Dendritic cell treated with granulocyte-macrophage colony-stimulating factor and Interleukin-4, amounts not matched to agents 40 ng/mL and 50 ng/mL, for 4 days (primary cell): ENCODE measurements around the gene ABL2.
"Not testable (repeated sequence)": the region's sequence is repeated elsewhere in the genome, so short reads cannot be mapped to it uniquely, and the experiment has no call there.

Source experiments
- H3K27ac Mint-ChIP-seq: one replicate; pipeline ENCODE4 v1.8.0; 2022; ENCODE audit warnings: mild to moderate bottlenecking, mixed read lengths
- H3K27me3 Mint-ChIP-seq: one replicate; pipeline ENCODE4 v1.8.0; 2022; ENCODE audit warnings: mild to moderate bottlenecking, mixed read lengths
- H3K36me3 Mint-ChIP-seq: one replicate; pipeline ENCODE4 v1.8.0; 2022; ENCODE audit warnings: low read depth, mixed read lengths
- H3K4me1 Mint-ChIP-seq: one replicate; pipeline ENCODE4 v1.8.0; 2022; ENCODE audit warnings: low read depth, mixed read lengths
- H3K4me3 Mint-ChIP-seq: one replicate; pipeline ENCODE4 v1.8.0; 2022; ENCODE audit warnings: mild to moderate bottlenecking, moderate library complexity, mixed read lengths
- H3K9me3 Mint-ChIP-seq: one replicate; pipeline ENCODE4 v1.8.0; 2022; ENCODE audit warnings: mixed read lengths
- intact Hi-C: fragments of 100-400 bp; cut with micrococcal nuclease; formaldehyde crosslinking; loops from one replicate; pipeline ENCODE4 v1.15.0; 2022

ABL2 gene

GRCh38 chr1:179200586-179200985 is 28.9 kb downstream of the ABL2 start:
- Mint-ChIP-seq H3K27ac (peak overlapping the region; percentile 85), H3K4me3 (no peak overlapping the region), H3K9me3 (no peaks in the 10 kb centered on the region), H3K4me1 (peaks cover 77% of the 10 kb centered on the region), H3K36me3 (peaks cover 74% of the 10 kb centered on the region), H3K27me3 (no peaks in the 10 kb centered on the region)
- intact Hi-C loops: no loop called here

- Mint-ChIP-seq H3K4me3 (no peak overlapping the region), H3K9me3 (no peaks in the 10 kb centered on the region), H3K27ac (peak overlapping the region; percentile 85), H3K36me3 (peaks cover 76% of the 10 kb centered on the region), H3K4me1 (peaks cover 76% of the 10 kb centered on the region), H3K27me3 (no peaks in the 10 kb centered on the region)
- intact Hi-C loops: no loop called here
Measured at GRCh38 chr1:179197690-179198297, 31.7 kb downstream of the ABL2 start.

GRCh38 chr1:179195857-179196256 is 33.6 kb downstream of the ABL2 start:
- H3K27me3 Mint-ChIP-seq, intact Hi-C loops, H3K4me3 Mint-ChIP-seq, H3K9me3 Mint-ChIP-seq: not testable (repeated sequence)
- H3K36me3 Mint-ChIP-seq: peaks cover 73% of the 10 kb centered on the region
- H3K4me1 Mint-ChIP-seq: peaks cover 70% of the 10 kb centered on the region
- H3K27ac Mint-ChIP-seq: peak overlapping the region; percentile 85

GRCh38 chr1:179195376-179195775 is 34.1 kb downstream of the ABL2 start:
- Mint-ChIP-seq H3K36me3 (peaks cover 68% of the 10 kb centered on the region), H3K27ac (peak overlapping the region; percentile 85)
- intact Hi-C loops: no loop called here

GRCh38 chr1:179194068-179194537 is 35.4 kb downstream of the ABL2 start:
- H3K36me3 Mint-ChIP-seq: peaks cover 66% of the 10 kb centered on the region
- no peaks in the 10 kb centered on the region for H3K9me3 Mint-ChIP-seq
- peak overlapping the region; percentile 77 for H3K4me3 Mint-ChIP-seq
- intact Hi-C loops: loop anchor here (5.0 kb wide), 5 partner anchors 33 to 112 kb away; partner anchors contain the start of genes ABL2, SOAT1 and TOR3A
- no peaks in the 10 kb centered on the region for H3K27me3 Mint-ChIP-seq
- peak overlapping the region; percentile 85 for H3K27ac Mint-ChIP-seq
- peaks cover 64% of the 10 kb centered on the region for H3K4me1 Mint-ChIP-seq

More at GRCh38 chr1:179195376-179195775, 34.1 kb downstream of the ABL2 start:
- H3K9me3 Mint-ChIP-seq: no peaks in the 10 kb centered on the region
- no peaks in the 10 kb centered on the region for H3K27me3 Mint-ChIP-seq
- H3K4me1 Mint-ChIP-seq: peaks cover 65% of the 10 kb centered on the region
- peak overlapping the region; percentile 77 for H3K4me3 Mint-ChIP-seq

- intact Hi-C loops: loop anchor here (5.0 kb wide), 5 partner anchors 36 to 109 kb away; partner anchors contain the start of genes ABL2, SOAT1 and TOR3A
- H3K4me1 Mint-ChIP-seq: peaks cover 74% of the 10 kb centered on the region
- no peak overlapping the region for H3K4me3 Mint-ChIP-seq
Measured at GRCh38 chr1:179190861-179191260, 38.6 kb downstream of the ABL2 start.

GRCh38 chr1:179187735-179188471 is 41.6 kb downstream of the ABL2 start:
- Mint-ChIP-seq H3K36me3 (peaks cover 60% of the 10 kb centered on the region), H3K4me3 (no peak overlapping the region), H3K9me3 (no peaks in the 10 kb centered on the region), H3K27ac (peak overlapping the region; percentile 79), H3K4me1 (peaks cover 65% of the 10 kb centered on the region), H3K27me3 (no peaks in the 10 kb centered on the region)
- intact Hi-C loops: loop anchor here (2.0 kb wide), 1 partner anchor 13 kb away; no protein-coding TSS in a partner anchor

More at GRCh38 chr1:179190861-179191260, 38.6 kb downstream of the ABL2 start:
- Mint-ChIP-seq H3K9me3 (no peaks in the 10 kb centered on the region), H3K27me3 (no peaks in the 10 kb centered on the region), H3K27ac (peak overlapping the region; percentile 78), H3K36me3 (peaks cover 75% of the 10 kb centered on the region)

- Mint-ChIP-seq H3K27ac (peak overlapping the region; percentile 65), H3K4me1 (peaks cover 65% of the 10 kb centered on the region), H3K4me3 (peak overlapping the region; percentile 17), H3K9me3 (no peaks in the 10 kb centered on the region), H3K27me3 (no peaks in the 10 kb centered on the region), H3K36me3 (peaks cover 57% of the 10 kb centered on the region)
- intact Hi-C loops: no loop called here
Measured at GRCh38 chr1:179187043-179187442, 42.4 kb downstream of the ABL2 start.

- Mint-ChIP-seq H3K4me1 (peaks cover 75% of the 10 kb centered on the region), H3K4me3 (no peak overlapping the region), H3K27me3 (no peaks in the 10 kb centered on the region), H3K9me3 (no peaks in the 10 kb centered on the region), H3K27ac (peak overlapping the region; percentile 37), H3K36me3 (peaks cover 50% of the 10 kb centered on the region)
- intact Hi-C loops: no loop called here
Measured at GRCh38 chr1:179184403-179184802, 45.1 kb downstream of the ABL2 start.

GRCh38 chr1:179183857-179184256 is 45.6 kb downstream of the ABL2 start:
- Mint-ChIP-seq H3K4me3 (no peak overlapping the region), H3K4me1 (peaks cover 70% of the 10 kb centered on the region), H3K27ac (peak overlapping the region; percentile 37), H3K36me3 (peaks cover 45% of the 10 kb centered on the region), H3K9me3 (no peaks in the 10 kb centered on the region), H3K27me3 (no peaks in the 10 kb centered on the region)
- intact Hi-C loops: no loop called here

GRCh38 chr1:179178950-179179349 is 50.5 kb downstream of the ABL2 start:
- intact Hi-C loops: loop anchor here (5.0 kb wide), 1 partner anchor 37 kb away; no protein-coding TSS in a partner anchor
- Mint-ChIP-seq H3K36me3 (peaks cover 7% of the 10 kb centered on the region), H3K9me3 (no peaks in the 10 kb centered on the region), H3K4me3 (no peak overlapping the region), H3K4me1 (peaks cover 48% of the 10 kb centered on the region), H3K27me3 (no peaks in the 10 kb centered on the region), H3K27ac (no peak overlapping the region)

GRCh38 chr1:179178183-179178582 is 51.3 kb downstream of the ABL2 start:
- Mint-ChIP-seq H3K36me3 (peaks cover 7% of the 10 kb centered on the region), H3K4me1 (peaks cover 43% of the 10 kb centered on the region), H3K27ac (no peak overlapping the region), H3K27me3 (no peaks in the 10 kb centered on the region), H3K9me3 (no peaks in the 10 kb centered on the region), H3K4me3 (no peak overlapping the region)
- intact Hi-C loops: loop anchor here (5.0 kb wide), 1 partner anchor 36 kb away; no protein-coding TSS in a partner anchor

GRCh38 chr1:179177615-179178014 is 51.9 kb downstream of the ABL2 start:
- no peaks in the 10 kb centered on the region for H3K9me3 Mint-ChIP-seq
- peaks cover 7% of the 10 kb centered on the region for H3K36me3 Mint-ChIP-seq
- intact Hi-C loops: loop anchor here (5.0 kb wide), 1 partner anchor 35 kb away; no protein-coding TSS in a partner anchor
- peak overlapping the region; percentile 76 for H3K27ac Mint-ChIP-seq
- peaks cover 43% of the 10 kb centered on the region for H3K4me1 Mint-ChIP-seq
- H3K27me3 Mint-ChIP-seq: no peaks in the 10 kb centered on the region
- no peak overlapping the region for H3K4me3 Mint-ChIP-seq

GRCh38 chr1:179177182-179177581 is 52.3 kb downstream of the ABL2 start:
- H3K27ac Mint-ChIP-seq: peak overlapping the region; percentile 76
- peaks cover 39% of the 10 kb centered on the region for H3K4me1 Mint-ChIP-seq
- H3K9me3 Mint-ChIP-seq: no peaks in the 10 kb centered on the region
- no peak overlapping the region for H3K4me3 Mint-ChIP-seq
- H3K27me3 Mint-ChIP-seq: no peaks in the 10 kb centered on the region
- intact Hi-C loops: loop anchor here (5.0 kb wide), 1 partner anchor 35 kb away; no protein-coding TSS in a partner anchor
- peaks cover 5% of the 10 kb centered on the region for H3K36me3 Mint-ChIP-seq
